ENCODE data around the gene ZNF677.
"Not testable (repeated sequence)": the region's sequence is repeated elsewhere in the genome, so short reads cannot be mapped to it uniquely, and the experiment has no call there.

The ZNF677 gene

DNA sequence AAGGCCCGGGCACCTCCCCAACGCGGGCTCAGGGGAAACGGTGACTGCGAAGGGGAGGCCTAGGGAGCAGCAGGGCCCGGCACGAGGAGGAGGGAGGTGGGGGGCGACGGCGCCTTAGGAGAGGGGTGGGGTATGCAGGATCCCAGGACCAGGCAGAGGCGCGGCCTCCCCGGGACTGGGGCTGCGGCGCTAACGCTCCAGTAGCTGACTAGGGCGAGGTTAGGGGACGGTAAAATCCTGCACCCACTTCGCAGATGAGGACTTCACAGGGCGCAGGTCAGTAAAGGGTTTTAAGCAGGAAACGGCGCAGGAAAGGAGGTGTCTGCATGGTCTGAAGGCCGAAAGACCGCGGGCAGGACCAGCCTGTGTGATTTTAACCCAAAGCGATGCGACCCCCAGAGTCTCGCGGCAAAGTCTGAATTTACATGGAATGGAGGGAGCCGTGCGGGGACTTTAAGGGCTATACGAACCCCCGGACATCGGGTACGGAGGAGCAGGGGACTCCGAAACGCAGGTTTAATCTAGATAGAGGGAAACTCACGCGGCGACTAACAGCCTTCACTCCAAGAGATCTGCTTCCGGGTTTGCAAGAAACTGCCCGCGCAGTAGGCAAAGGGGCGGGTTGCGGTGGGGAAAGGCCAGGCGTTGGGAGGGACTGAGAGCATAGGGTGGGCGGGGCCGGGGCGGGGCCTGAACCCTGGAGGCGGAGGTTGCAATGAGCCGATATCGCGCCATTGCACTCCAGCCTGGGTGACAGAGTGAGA, 61.7 kb downstream of the ZNF677 start, which contains the start of gene ZNF665:
Gene ZNF665, minus strand, starts transcription at position 588 of the 764 bp plus-strand sequence. CDS start 10,460 bp downstream, outside the sequence.
- DNase-seq = peak; percentile 79

DNA sequence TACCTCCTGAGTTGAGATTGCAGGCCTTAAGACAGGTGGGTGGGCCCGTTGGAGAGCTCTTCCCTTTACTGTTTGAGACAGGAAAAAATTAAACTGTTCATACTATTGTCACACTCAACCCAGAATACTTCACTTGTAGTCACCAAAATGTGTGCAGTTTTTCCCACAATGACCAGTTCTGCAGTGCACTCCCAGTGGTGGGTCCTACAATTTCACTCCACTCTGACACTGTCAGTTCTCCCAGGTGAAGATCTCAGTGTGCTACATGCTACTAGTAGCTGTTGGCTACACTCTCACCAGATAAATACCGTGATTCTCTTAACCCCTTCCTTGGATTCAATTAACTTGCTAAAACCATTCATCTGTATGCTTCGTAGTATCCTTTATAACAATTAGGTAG, 64.4 kb downstream of the ZNF677 start:
- DNase-seq = no peak

- not testable (repeated sequence) for DNase-seq
Measured at GRCh38 chr19:53189691-53190198, 64.9 kb downstream of the ZNF677 start.

Measured in MV-4-11 (cell line).